ENCODE measurements around the gene ZNF846. TPM values are rescaled to one million over a fixed set of nuclear protein-coding genes. Genes with fewer than 3 reads are reported as not detected.
"Not testable (repeated sequence)": the region's sequence is repeated elsewhere in the genome, so short reads cannot be mapped to it uniquely, and the experiment has no call there.

The ZNF846 gene
- total RNA-seq, 1 donor from 2014 or later, result 12.8 TPM

GRCh38 chr19:9741476-9742171 is 26.9 kb downstream of the ZNF846 start:
- DNase-seq (ENCODE audit: extremely low spot score in 2 of 2), result no peak
- intact Hi-C loops (cut with DNase I), result no loop called here
- Histone ChIP-seq H3K27me3 (no peaks in the 10 kb centered on the region), H3K9me3 (no peaks in the 10 kb centered on the region), H3K36me3 (peaks cover 0 to 12% of the 10 kb centered on the region in 2 donors), H3K4me3 (no peak overlapping the region), H3K27ac (no peak overlapping the region), H3K4me1 (no peaks in the 10 kb centered on the region)
- no peak for TF ChIP-seq CTCF (IDR thresholded peaks at IDR 0.05)
- TF ChIP-seq POLR2AphosphoS5 (IDR thresholded peaks at IDR 0.05; ENCODE audit: insufficient read depth in 1 of 2, low read depth in 1 of 2), result no peak
- TF ChIP-seq POLR2A (IDR thresholded peaks at IDR 0.05), result no peak

GRCh38 chr19:9735986-9736385 is 32.6 kb downstream of the ZNF846 start:
- TF ChIP-seq POLR2A (IDR thresholded peaks at IDR 0.05) (no peak), POLR2AphosphoS5 (IDR thresholded peaks at IDR 0.05; ENCODE audit: insufficient read depth in 1 of 2, low read depth in 1 of 2) (no peak), CTCF (IDR thresholded peaks at IDR 0.05) (no peak)
- Histone ChIP-seq H3K27ac (no peak overlapping the region), H3K4me3 (no peak overlapping the region), H3K36me3 (no peaks in the 10 kb centered on the region), H3K27me3 (no peaks in the 10 kb centered on the region), H3K9me3 (no peaks in the 10 kb centered on the region), H3K4me1 (no peaks in the 10 kb centered on the region)
- no peak for DNase-seq (ENCODE audit: extremely low spot score in 2 of 2)
- intact Hi-C loops (cut with DNase I), result no loop called here

GRCh38 chr19:9730056-9730455 is 38.5 kb downstream of the ZNF846 start:
- H3K4me3 ChIP-seq; DNase-seq (ENCODE audit: extremely low spot score in 2 of 2); intact Hi-C loops (cut with DNase I); H3K9me3 ChIP-seq; H3K36me3 ChIP-seq; H3K4me1 ChIP-seq; H3K27me3 ChIP-seq; H3K27ac ChIP-seq: not testable (repeated sequence)

GRCh38 chr19:9729162-9729561 is 39.4 kb downstream of the ZNF846 start:
- H3K36me3 ChIP-seq, result no peaks in the 10 kb centered on the region
- intact Hi-C loops (cut with DNase I), result no loop called here
- no peak overlapping the region for H3K4me3 ChIP-seq
- no peaks in the 10 kb centered on the region for H3K4me1 ChIP-seq
- no peak overlapping the region for H3K27ac ChIP-seq
- TF ChIP-seq POLR2A (IDR thresholded peaks at IDR 0.05), result no peak
- TF ChIP-seq POLR2AphosphoS5 (IDR thresholded peaks at IDR 0.05; ENCODE audit: insufficient read depth in 1 of 2, low read depth in 1 of 2), result no peak
- no peak for TF ChIP-seq CTCF (IDR thresholded peaks at IDR 0.05)
- DNase-seq (ENCODE audit: extremely low spot score in 2 of 2), result no peak
- no peaks in the 10 kb centered on the region for H3K27me3 ChIP-seq
- H3K9me3 ChIP-seq, result no peaks in the 10 kb centered on the region

GRCh38 chr19:9727644-9728043 is 40.9 kb downstream of the ZNF846 start:
- no peak overlapping the region for H3K4me3 ChIP-seq
- H3K27me3 ChIP-seq, result no peaks in the 10 kb centered on the region
- H3K27ac ChIP-seq, result no peak overlapping the region
- no peaks in the 10 kb centered on the region for H3K4me1 ChIP-seq
- no peak for DNase-seq (ENCODE audit: extremely low spot score in 2 of 2)
- no peaks in the 10 kb centered on the region for H3K9me3 ChIP-seq
- intact Hi-C loops (cut with DNase I), result no loop called here
- no peak for TF ChIP-seq CTCF (IDR thresholded peaks at IDR 0.05)
- no peak for TF ChIP-seq POLR2AphosphoS5 (IDR thresholded peaks at IDR 0.05; ENCODE audit: insufficient read depth in 1 of 2, low read depth in 1 of 2)
- no peak for TF ChIP-seq POLR2A (IDR thresholded peaks at IDR 0.05)
- H3K36me3 ChIP-seq, result no peaks in the 10 kb centered on the region

GRCh38 chr19:9725508-9726201 is 42.9 kb downstream of the ZNF846 start:
- H3K27me3 ChIP-seq; H3K27ac ChIP-seq; H3K9me3 ChIP-seq; intact Hi-C loops (cut with DNase I); H3K4me3 ChIP-seq; H3K4me1 ChIP-seq; H3K36me3 ChIP-seq; DNase-seq (ENCODE audit: extremely low spot score in 2 of 2): not testable (repeated sequence)
